Stomach (tissue), 9 donors: ENCODE results near the gene RBM10. TPM values are rescaled to one million over a fixed set of nuclear protein-coding genes. Genes with fewer than 3 reads are reported as not detected.

Source experiments
- DNase-seq, 2 donors: peaks; one replicate each; pipeline versions ENCODE4 v3.0.0 to v3.0.0-alpha.2; 2013 to 2019
- H3K27ac ChIP-seq, 5 donors: fragments of 200-600 bp in 4 of 5; sonication (generic) in 4 of 5; one replicate each; pipeline ENCODE4 v1.5.1; 2013 to 2019; ENCODE audit warnings: mild to moderate bottlenecking in 1 of 5, moderate library complexity in 1 of 5
- H3K27me3 ChIP-seq, 3 donors: fragments of 200-600 bp; sonication (generic); one replicate each; pipeline ENCODE4 v1.5.1; 2017 to 2019; ENCODE audit warnings: mixed run types in 1 of 3
- H3K36me3 ChIP-seq, 4 donors: fragments of 200-600 bp; sonication (generic); 1 replicate in 3 of 4; 2 replicates in 1 of 4; pipeline ENCODE4 v1.5.1; 2016 to 2019
- H3K4me1 ChIP-seq, 4 donors: fragments of 200-600 bp; sonication (generic); one replicate each; pipeline ENCODE4 v1.5.1; 2016 to 2019
- H3K4me3 ChIP-seq, 4 donors: fragments of 200-600 bp; sonication (generic) in 3 of 4; one replicate each; pipeline ENCODE4 v1.5.1; 2016 to 2019; ENCODE audit warnings: mild to moderate bottlenecking in 1 of 4
- H3K9me3 ChIP-seq, 4 donors: fragments of 200-600 bp; sonication (generic); one replicate each; pipeline ENCODE4 v1.5.1; 2016 to 2019
- CTCF ChIP-seq, 7 experiments: fragments of 450-650 bp in 4 of 7; fragments of 200-600 bp in 3 of 7; sonication (generic) in 3 of 7; IDR thresholded peaks; one replicate each; pipeline ENCODE4 v1.5.1; 2016 to 2019; ENCODE audit warnings: antibody characterized with exemption in 7 of 7, control low read depth in 2 of 7, mild to moderate bottlenecking in 1 of 7
- EP300 ChIP-seq: sonication (generic); formaldehyde crosslinking; IDR thresholded peaks from one replicate; pipeline ENCODE4 v1.6.1; 2017; ENCODE audit warnings: antibody characterized with exemption
- POLR2A ChIP-seq, 4 donors: fragments of 450-650 bp; IDR thresholded peaks; one replicate each; pipeline ENCODE4 v1.6.1; 2016; ENCODE audit warnings: antibody characterized with exemption in 4 of 4, control low read depth in 2 of 4, mild to moderate bottlenecking in 1 of 4, moderate library complexity in 1 of 4
- POLR2AphosphoS5 ChIP-seq, 3 donors: sonication (generic); formaldehyde crosslinking; IDR thresholded peaks; one replicate each; pipeline ENCODE4 v1.6.1; 2016; ENCODE audit warnings: antibody characterized with exemption in 3 of 3
- WGBS, 5 donors: extraction: QIAGEN DNeasy Blood & Tissue Kit in 3 of 5; methylation state at CpG; one replicate each; pipeline versions ENCODE4 v1.1.5 to v1.1.7; 2013 to 2018; 5-methylcytosine and 5-hydroxymethylcytosine counted together
- intact Hi-C: fragments of 100-400 bp; cut with DNase I; formaldehyde crosslinking; loops from one replicate; pipeline ENCODE4 v1.15.1; 2023; ENCODE audit warnings: low total_unique reads
- polyA plus RNA-seq, 3 donors: library from polyadenylated mRNA; stranded (reverse); fragments of 200-250 nt; gene quantifications; one replicate each; pipeline ENCODE4 v1.2.3, GENCODE V29; 2013
- total RNA-seq, 5 donors: library from RNA; depleted of rRNA; stranded (reverse); fragments of >200 nt; gene quantifications; one replicate each; pipeline versions ENCODE4 v1.1.0 to v1.2.3, GENCODE V29; 2014 to 2016
- donor health status: healthy with polysubstance abuse.
- donor health status: Bipolar disorder and iron deficiency.
- donor health status: healthy.

Gene RBM10
- total and polyA plus RNA-seq, 8 donors, result 1.8 to 51.3 (median 24.9) TPM

- peaks cover 12 to 29% (median 24%) of the 10 kb centered on the region in 4 donors for H3K36me3 ChIP-seq
- no peak overlapping the region for H3K27ac ChIP-seq
- H3K4me3 ChIP-seq, result no peak overlapping the region
- DNase-seq, result no peak
- H3K27me3 ChIP-seq, result peaks cover 0 to 32% (median 0%) of the 10 kb centered on the region in 3 donors
- no peak for TF ChIP-seq POLR2A (IDR thresholded peaks at IDR 0.05)
- TF ChIP-seq EP300, result no peak
- no peak for TF ChIP-seq CTCF (IDR thresholded peaks at IDR 0.05)
- TF ChIP-seq POLR2AphosphoS5 (IDR thresholded peaks at IDR 0.05), result no peak
- intact Hi-C loops, result loop anchor here (10.0 kb wide), 2 partner anchors 195 to 335 kb away; no protein-coding TSS in a partner anchor
- peaks cover 0 to 35% (median 31%) of the 10 kb centered on the region in 4 donors for H3K4me1 ChIP-seq
- H3K9me3 ChIP-seq, result no peaks in the 10 kb centered on the region
- WGBS, 5 donors, result 57 to 66% (median 61%) methylated on average over 15 to 19 of the region's 19 CpGs
Measured at GRCh38 chrX:47189906-47190305, 44.9 kb downstream of the RBM10 start.

- peak overlapping the region; percentile 51 to 61 (median 54) for H3K4me3 ChIP-seq
- H3K27me3 ChIP-seq, result peaks cover 0 to 27% (median 0%) of the 10 kb centered on the region in 3 donors
- H3K9me3 ChIP-seq, result no peaks in the 10 kb centered on the region
- TF ChIP-seq POLR2AphosphoS5 (IDR thresholded peaks at IDR 0.05) (peak; percentile 46 to 70 (median 65)), EP300 (no peak)
- intact Hi-C loops, result loop anchor here (10.0 kb wide), 2 partner anchors 194 to 334 kb away; no protein-coding TSS in a partner anchor
- H3K27ac ChIP-seq, result peak overlapping the region; percentile 9 to 73 (median 67)
- peaks cover 6 to 42% (median 38%) of the 10 kb centered on the region in 4 donors for H3K4me1 ChIP-seq
- DNase-seq, result peak; percentile 81 to 96
- H3K36me3 ChIP-seq, result peaks cover 5 to 22% (median 17%) of the 10 kb centered on the region in 4 donors
- 3 to 23% (median 17%) methylated on average over 5 to 40 of the region's 40 CpGs for WGBS, 5 donors
Measured at GRCh38 chrX:47190445-47191269, 45.6 kb downstream of the RBM10 start.

- Histone ChIP-seq H3K9me3 (no peaks in the 10 kb centered on the region), H3K4me3 (peak overlapping the region; percentile 51 to 61 (median 54)), H3K27me3 (peaks cover 0 to 24% (median 0%) of the 10 kb centered on the region in 3 donors), H3K27ac (peak overlapping the region; percentile 9 to 73 (median 67)), H3K4me1 (peaks cover 11 to 49% (median 45%) of the 10 kb centered on the region in 4 donors), H3K36me3 (peaks cover 0 to 15% (median 10%) of the 10 kb centered on the region in 4 donors)
- TF ChIP-seq CTCF (IDR thresholded peaks at IDR 0.05), result no peak
- no peak for TF ChIP-seq EP300
- TF ChIP-seq POLR2A (IDR thresholded peaks at IDR 0.05), result no peak
- no peak for TF ChIP-seq POLR2AphosphoS5 (IDR thresholded peaks at IDR 0.05)
- intact Hi-C loops, result loop anchor here (10.0 kb wide), 2 partner anchors 193 to 333 kb away; no protein-coding TSS in a partner anchor
- 2 to 53% (median 7%) methylated on average over 21 to 26 of the region's 26 CpGs for WGBS, 5 donors
- DNase-seq, result peak; percentile 47 to 48
Measured at GRCh38 chrX:47191331-47191730, 46.3 kb downstream of the RBM10 start.

GRCh38 chrX:47191806-47192401, 46.9 kb downstream of the RBM10 start:
- peaks cover 0 to 9% (median 4%) of the 10 kb centered on the region in 4 donors for H3K36me3 ChIP-seq
- DNase-seq, result no peak
- H3K9me3 ChIP-seq, result no peaks in the 10 kb centered on the region
- TF ChIP-seq POLR2A (IDR thresholded peaks at IDR 0.05) (no peak), POLR2AphosphoS5 (IDR thresholded peaks at IDR 0.05) (no peak), EP300 (no peak), CTCF (IDR thresholded peaks at IDR 0.05) (no peak)
- peaks cover 17 to 55% (median 51%) of the 10 kb centered on the region in 4 donors for H3K4me1 ChIP-seq
- H3K27me3 ChIP-seq, result peaks cover 0 to 19% (median 0%) of the 10 kb centered on the region in 3 donors
- 38 to 60% (median 49%) methylated on average over 16 of the region's 16 CpGs for WGBS, 5 donors
- peak overlapping the region in 1 of 5 donors; percentile 67 for H3K27ac ChIP-seq
- H3K4me3 ChIP-seq, result peak overlapping the region in 3 of 4 donors; percentile 53 to 61 (median 55)
- intact Hi-C loops, result loop anchor here (10.0 kb wide), 2 partner anchors 193 to 333 kb away; no protein-coding TSS in a partner anchor
